K562 (cell line): ENCODE measurements around the gene NTSR2. TPM values are rescaled to one million over a fixed set of nuclear protein-coding genes. Genes with fewer than 3 reads are reported as not detected.

Experiments used
- ATAC-seq: fragments of 200-7000 bp; cut with Tn5 transposase; 3 replicates; pipeline ENCODE4 v1.9.1; 2020; ENCODE audit warnings: moderate library complexity
- BruUV-seq: library from RNA; stranded (reverse); fragments of 400-500 nt; replicated peaks from 2 replicates; lab custom pipeline; 2021; lab: Mats Ljungman, UMichigan
- CTCF ChIA-PET: fragments of 300-600 bp; formaldehyde crosslinking; extraction: SDS; loops from one replicate; lab custom pipeline; 2021; ENCODE audit warnings: low intra/inter-chr PET ratio; lab: Yijun Ruan, JAX
- POLR2A ChIA-PET: fragments of 300-600, 350-650 bp; sonication (Branson Sonifier 250); formaldehyde crosslinking; extraction: SDS; loops from one replicate; lab custom pipeline; 2021; ENCODE audit warnings: antibody characterized with exemption, inconsistent platforms; lab: Yijun Ruan, JAX
- DNase-seq, 4 experiments: peaks; one replicate each; pipeline versions ENCODE4 v3.0.0 to v3.0.0-alpha.2; 2011 to 2018; ENCODE audit warnings: low spot score in 3 of 4, mixed read lengths in 3 of 4; ENCODE audit errors: extremely low read depth in 1 of 4
- FAIRE-seq: peaks from 2 replicates; lab custom pipeline; 2011; peaks lifted over from hg19 to GRCh38; lab: Jason Lieb, UNC
- H2AFZ ChIP-seq: 2 replicates; pipeline ENCODE4 v1.6.0; 2011; ENCODE audit warnings: low read depth, low read length, control low read depth, inconsistent platforms
- H3K27ac ChIP-seq: fragments of 200-600 bp; 3 replicates; pipeline ENCODE4 v1.8.0; 2011; ENCODE audit warnings: low read depth, mild to moderate bottlenecking, control low read depth, inconsistent platforms, low read length, moderate library complexity, mixed read lengths; ENCODE audit errors: extremely low read depth
- H3K27me3 ChIP-seq, 2 experiments: fragments of 300-600 bp in 1 of 2; 2 replicates in 1 of 2; 3 replicates in 1 of 2; pipeline versions ENCODE4 v1.6.0 to v1.8.0; 2011; ENCODE audit warnings: inconsistent platforms in 2 of 2, low read length in 2 of 2, mild to moderate bottlenecking in 1 of 2, mixed read lengths in 1 of 2, moderate library complexity in 1 of 2; ENCODE audit not compliant: control insufficient read depth in 2 of 2, insufficient read depth in 2 of 2
- H3K36me3 ChIP-seq: fragments of 300-600 bp; 3 replicates; pipeline ENCODE4 v1.8.0; 2011; ENCODE audit warnings: mild to moderate bottlenecking, low read length, inconsistent platforms; ENCODE audit not compliant: control insufficient read depth, insufficient read depth
- H3K4me1 ChIP-seq, 2 experiments: fragments of 200-600 bp in 1 of 2; replicated peaks in 1 of 2; 2 replicates in 1 of 2; 3 replicates in 1 of 2; pipeline versions ENCODE4 v1.5.1 to v1.8.0; 2011; ENCODE audit warnings: inconsistent platforms in 2 of 2, low read length in 2 of 2, mild to moderate bottlenecking in 1 of 2, mixed read lengths in 1 of 2, moderate library complexity in 1 of 2; ENCODE audit not compliant: control insufficient read depth in 2 of 2, insufficient read depth in 2 of 2
- H3K4me2 ChIP-seq: 2 replicates; pipeline ENCODE4 v1.6.1; 2011; ENCODE audit warnings: low read length, control low read depth, inconsistent platforms, mixed read lengths; ENCODE audit not compliant: insufficient read depth
- H3K4me3 ChIP-seq: fragments of 200-600 bp; sonication (generic), shearing (Covaris generic); 2 replicates; pipeline ENCODE4 v1.5.1; 2016; ENCODE audit warnings: control low read depth, inconsistent platforms
- H3K79me2 ChIP-seq: fragments of 200-600 bp; 3 replicates; pipeline ENCODE4 v1.8.0; 2011; ENCODE audit warnings: low read length, inconsistent platforms; ENCODE audit not compliant: control insufficient read depth, insufficient read depth
- H3K9ac ChIP-seq, 2 experiments: 2 replicates each; pipeline versions ENCODE4 v1.6.0 to v1.6.1; 2011; ENCODE audit warnings: low read depth in 2 of 2, low read length in 2 of 2, control low read depth in 1 of 2, inconsistent platforms in 1 of 2, mild to moderate bottlenecking in 1 of 2, mixed read lengths in 1 of 2; ENCODE audit not compliant: insufficient read depth in 1 of 2
- H3K9me1 ChIP-seq: one replicate; pipeline ENCODE4 v1.6.0; 2011; ENCODE audit warnings: inconsistent platforms, mild to moderate bottlenecking, low read length, moderate library complexity; ENCODE audit not compliant: control insufficient read depth, insufficient read depth
- H3K9me3 ChIP-seq: replicated peaks from 2 replicates; pipeline ENCODE4 v1.5.1; 2011; ENCODE audit warnings: low read depth, low read length, inconsistent platforms; ENCODE audit not compliant: control insufficient read depth, insufficient read depth
- H4K20me1 ChIP-seq: replicated peaks from 2 replicates; pipeline ENCODE4 v1.6.1; 2011; ENCODE audit warnings: low read length, inconsistent platforms, mixed read lengths; ENCODE audit not compliant: control insufficient read depth, insufficient read depth
- CEBPB ChIP-seq: fragments of 450-650 bp; IDR thresholded peaks from 2 replicates; pipeline ENCODE4 v1.6.1; 2016; ENCODE audit warnings: missing genetic modification characterization, missing compliant biosample characterization
- ETS2 ChIP-seq: IDR thresholded peaks from 2 replicates; pipeline ENCODE4 v1.6.1; 2016; ENCODE audit warnings: borderline replicate concordance, missing genetic modification characterization, mild to moderate bottlenecking, moderate library complexity, missing compliant biosample characterization; ENCODE audit not compliant: poor library complexity, severe bottlenecking
- MBD1 ChIP-seq: fragments of 250-450 bp; sonication (Bioruptor Pico); IDR thresholded peaks from 2 replicates; pipeline ENCODE4 v1.8.0; 2022; ENCODE audit warnings: inconsistent platforms
- RFX1 ChIP-seq: fragments of 450-650 bp; IDR thresholded peaks from 2 replicates; pipeline ENCODE4 v1.6.1; 2016; ENCODE audit warnings: mild to moderate bottlenecking, moderate library complexity
- TCF7L2 ChIP-seq: fragments of 150-350 bp; IDR thresholded peaks from 2 replicates; pipeline ENCODE4 v1.6.1; 2016; ENCODE audit warnings: low read depth, mild to moderate bottlenecking, low read length, moderate library complexity
- YY1 ChIP-seq, 3 experiments: IDR thresholded peaks; 2 replicates each; pipeline ENCODE4 v1.6.1; 2011; ENCODE audit warnings: low read length in 2 of 3, mild to moderate bottlenecking in 2 of 3, moderate library complexity in 2 of 3, borderline replicate concordance in 1 of 3, control low read depth in 1 of 3, low read depth in 1 of 3; ENCODE audit not compliant: insufficient read depth in 3 of 3, insufficient replicate concordance in 2 of 3, control insufficient read depth in 1 of 3, insufficient read length in 1 of 3; ENCODE audit errors: extremely low read depth in 1 of 3
- ZNF232 ChIP-seq: sonication (generic); formaldehyde crosslinking; IDR thresholded peaks from 2 replicates; pipeline ENCODE4 v1.8.0; 2022; ENCODE audit warnings: mild to moderate bottlenecking, missing genetic modification reagents
- ZNF253 ChIP-seq: fragments of 250-450 bp; sonication (Bioruptor Pico); conservative IDR thresholded peaks from 2 replicates; pipeline ENCODE4 v1.6.1; 2021; ENCODE audit warnings: mild to moderate bottlenecking
- WGBS: fragments of 100-300 bp; shearing (Covaris generic); methylation state at CpG from one replicate; pipeline ENCODE4 v1.1.6; 2016; ENCODE audit warnings: low coverage, mixed read lengths; ENCODE audit not compliant: insufficient coverage; ENCODE audit errors: missing lambda C conversion rate; 5-methylcytosine and 5-hydroxymethylcytosine counted together
- in situ Hi-C: fragments of 300-500 bp; cut with MboI; formaldehyde crosslinking; loops from 4 replicates; pipeline ENCODE4 v1.15.0; 2018; ENCODE audit warnings: inconsistent platforms, mixed read lengths
- intact Hi-C: fragments of 100-400 bp; cut with micrococcal nuclease; formaldehyde crosslinking; loops from 2 replicates; pipeline ENCODE4 v1.14.2; 2022
- polyA plus RNA-seq, 8 experiments: library from polyadenylated mRNA; depleted of rRNA in 4 of 8; stranded (reverse) in 5 of 8; unstranded in 3 of 8; fragments of >200 nt; fragmentation: Nextera tagmentation in 2 of 8; fragmentation: Illumina TruSeq in 1 of 8; extraction: Ambion mirVana in 2 of 8; extraction: Trizol in 1 of 8; gene quantifications; 2 replicates each; pipeline versions ENCODE4 v1.2.1 to v1.2.3, GENCODE V29; 2011 to 2014; ENCODE audit warnings: inconsistent platforms in 1 of 8, missing spikeins in 1 of 8
- total RNA-seq, 7 experiments: library from RNA; depleted of rRNA in 6 of 7; stranded (reverse); fragments of >200 nt in 6 of 7; fragmentation: Illumina TruSeq in 2 of 7; extraction: Trizol in 2 of 7; gene quantifications; 2 replicates each; pipeline versions ENCODE4 v1.2.1 to v1.2.3, GENCODE V29; 2011 to 2021; ENCODE audit warnings: low replicate concordance in 1 of 7

Gene NTSR2
- total and polyA plus RNA-seq, 9 of the 15 experiments (the other 6 are each of a cell fraction or from before 2014, with no cell fraction given) = not detected

- TF ChIP-seq ETS2 (tag) (no peak), TCF7L2 (no peak), CEBPB (tag) (no peak), ZNF232 (CRISPR knock-in tag) (no peak)
- TF ChIP-seq, all 486 proteins: peak for 0
Observed at GRCh38 chr2:11633923-11634478, 36.0 kb downstream of the NTSR2 start (continued).

GRCh38 chr2:11631462-11631861 lies 38.5 kb downstream of the NTSR2 start:
- ChIA-PET POLR2A (interaction anchor here (0.6 kb wide), 2 partner anchors 27 to 146 kb away, joined by 3 read pairs; no protein-coding TSS in a partner anchor), CTCF (no interaction called here)
- H3K4me2 ChIP-seq = no peak overlapping the region
- H4K20me1 ChIP-seq = peaks cover 5% of the 10 kb centered on the region; the same call in 1 of the 2 replicates
- 0% methylated on average over 7 of the region's 7 CpGs for WGBS
- H3K27ac ChIP-seq = no peak overlapping the region
- ATAC-seq (peak; percentile 57; the same call in 2 of the 3 replicates), FAIRE-seq (no peak), DNase-seq (no peak)
- peaks cover 63 to 93% of the 10 kb centered on the region in 2 experiments for H3K27me3 ChIP-seq
- H3K4me3 ChIP-seq = no peak overlapping the region
- TF ChIP-seq YY1 (IDR thresholded peaks at IDR 0.05; ENCODE audit: borderline replicate concordance in 1 of 3, control insufficient read depth in 1 of 3, extremely low read depth in 1 of 3, insufficient read depth in 3 of 3, insufficient read length in 1 of 3, insufficient replicate concordance in 2 of 3, low read depth in 1 of 3, low read length in 2 of 3) = no peak
- TF ChIP-seq MBD1 (CRISPR knock-in tag) = no peak
- TF ChIP-seq ZNF253 (CRISPR knock-in tag) = no peak
- no peak for TF ChIP-seq RFX1
- H3K36me3 ChIP-seq = no peaks in the 10 kb centered on the region
- H3K79me2 ChIP-seq = no peaks in the 10 kb centered on the region
- H3K9me1 ChIP-seq = no peaks in the 10 kb centered on the region
- no peak overlapping the region for H2AFZ ChIP-seq
- intact Hi-C loops = no loop called here
- no peak overlapping the region for H3K9ac ChIP-seq
- no TSS peak for BruUV-seq
- peaks cover 2% of the 10 kb centered on the region; the same call in 1 of the 2 replicates for H3K9me3 ChIP-seq
- in situ Hi-C loops = no loop called here
- peaks cover 0 to 6% of the 10 kb centered on the region in 2 experiments; a peak in 2 of 5 replicates for H3K4me1 ChIP-seq
